ENCODE data around the gene CCSAP.
"Not testable (repeated sequence)": the region's sequence is repeated elsewhere in the genome, so short reads cannot be mapped to it uniquely, and the experiment has no call there.

CCSAP gene, protein sequence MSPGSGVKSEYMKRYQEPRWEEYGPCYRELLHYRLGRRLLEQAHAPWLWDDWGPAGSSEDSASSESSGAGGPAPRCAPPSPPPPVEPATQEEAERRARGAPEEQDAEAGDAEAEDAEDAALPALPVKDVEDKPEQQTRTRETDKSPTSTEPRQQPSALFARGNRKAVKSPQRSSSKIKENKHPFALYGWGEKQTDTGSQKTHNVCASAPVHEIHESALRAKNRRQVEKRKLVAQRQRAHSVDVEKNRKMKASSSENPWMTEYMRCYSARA

DNA sequence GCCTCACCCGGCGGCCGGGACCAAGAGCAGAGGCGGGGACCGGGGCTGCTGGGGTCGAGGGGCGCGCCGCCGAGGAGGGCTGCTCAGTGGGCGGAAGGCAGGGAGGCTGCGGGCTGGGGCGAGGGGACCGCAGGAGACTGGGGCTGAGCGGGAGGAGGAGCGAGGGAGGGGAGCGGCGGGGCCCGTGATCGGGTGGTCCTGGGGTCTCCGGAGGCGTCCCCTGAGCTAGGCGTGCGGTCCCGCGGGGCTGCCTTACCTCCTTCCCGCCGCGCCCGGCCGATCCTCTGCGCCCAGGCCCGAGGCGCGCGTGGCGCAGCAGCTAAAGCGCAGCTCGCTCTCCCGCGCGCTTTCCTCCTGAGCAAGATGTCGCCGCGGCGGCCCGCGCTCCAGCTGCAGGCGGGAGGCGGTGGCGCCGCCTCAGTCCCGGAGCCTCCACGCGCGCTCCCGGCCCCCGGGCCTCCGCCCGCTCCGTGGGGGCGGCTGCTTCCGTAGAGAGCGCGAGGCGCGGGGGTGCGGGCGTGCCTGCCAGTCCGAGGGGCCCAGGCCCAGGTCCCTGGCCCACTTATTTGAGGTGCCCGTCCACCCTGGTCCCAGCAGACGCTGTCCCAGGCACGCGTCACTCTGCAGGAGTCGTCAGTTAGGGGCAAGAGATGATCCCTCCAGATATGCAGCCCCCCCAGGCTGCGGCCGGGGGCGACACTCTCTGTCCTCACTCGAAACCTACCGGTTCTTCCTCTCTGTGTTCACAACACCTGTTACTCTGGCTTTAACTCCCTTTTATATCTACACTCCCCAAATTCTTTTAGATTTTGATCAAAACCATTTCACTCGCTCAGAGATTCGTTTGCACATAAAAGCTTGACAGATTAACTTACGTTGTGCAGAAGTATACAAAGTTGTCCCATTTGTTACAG is at the start of gene CCSAP:
CCSAP (minus strand) TSS at position 392 of the 914 bp plus-strand sequence. CDS start 582 bp downstream, outside the sequence.
- peak; percentile 73 for DNase-seq (ENCODE audit: low spot score)

DNA sequence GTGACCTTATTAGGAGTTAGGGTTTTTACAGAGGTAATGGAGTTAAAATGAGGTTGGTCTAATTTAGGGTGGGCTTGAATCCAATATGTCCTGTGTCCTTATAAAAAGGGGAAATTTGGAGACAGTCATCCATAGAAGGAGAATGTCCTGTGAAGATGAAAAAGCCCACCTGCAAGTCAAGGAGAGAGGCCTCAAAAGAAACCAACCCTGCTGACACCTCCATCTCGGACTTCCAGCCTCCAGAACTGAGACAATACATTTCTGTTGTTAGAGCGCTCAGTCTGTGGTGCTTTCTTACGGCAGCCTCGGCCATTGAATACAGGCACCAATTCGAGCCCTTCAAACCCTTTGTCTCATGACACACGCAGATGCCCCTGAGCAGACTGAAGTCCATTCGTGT is 47.3 kb upstream of the CCSAP start:
- no peak for DNase-seq (ENCODE audit: low spot score)

DNA sequence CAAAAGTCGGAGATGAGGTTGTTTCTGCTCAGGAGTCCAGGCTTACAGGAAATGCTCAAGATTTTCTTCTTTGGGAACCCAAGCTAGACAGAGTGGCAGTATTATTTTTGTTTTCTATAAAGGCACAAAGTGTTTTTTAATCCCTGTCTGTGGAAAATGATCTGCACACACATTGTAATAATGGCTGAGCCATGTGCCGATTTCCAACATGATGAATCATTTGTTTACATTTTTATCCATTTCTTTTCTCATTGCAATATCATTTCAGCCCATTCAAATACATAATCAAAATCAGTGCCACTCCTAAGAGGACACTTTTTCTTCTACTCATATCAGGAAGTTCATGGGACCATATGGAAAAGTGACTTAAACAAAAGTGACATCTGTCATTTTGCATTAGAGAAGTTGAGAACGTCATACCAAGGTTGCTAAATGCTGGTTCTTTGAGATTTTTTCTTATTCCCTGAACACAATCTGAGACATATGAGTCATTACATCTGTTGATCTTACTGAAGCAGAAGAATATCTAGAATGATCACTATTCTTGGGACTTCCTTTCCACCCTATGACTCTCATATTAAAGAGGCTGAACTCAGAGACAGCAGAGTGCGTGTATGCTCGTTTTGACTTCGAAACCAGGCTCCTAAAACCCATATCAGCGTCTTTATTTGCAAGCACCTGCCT is 46.2 kb upstream of the CCSAP start:
- DNase-seq (ENCODE audit: low spot score), result peak; percentile 78

DNA sequence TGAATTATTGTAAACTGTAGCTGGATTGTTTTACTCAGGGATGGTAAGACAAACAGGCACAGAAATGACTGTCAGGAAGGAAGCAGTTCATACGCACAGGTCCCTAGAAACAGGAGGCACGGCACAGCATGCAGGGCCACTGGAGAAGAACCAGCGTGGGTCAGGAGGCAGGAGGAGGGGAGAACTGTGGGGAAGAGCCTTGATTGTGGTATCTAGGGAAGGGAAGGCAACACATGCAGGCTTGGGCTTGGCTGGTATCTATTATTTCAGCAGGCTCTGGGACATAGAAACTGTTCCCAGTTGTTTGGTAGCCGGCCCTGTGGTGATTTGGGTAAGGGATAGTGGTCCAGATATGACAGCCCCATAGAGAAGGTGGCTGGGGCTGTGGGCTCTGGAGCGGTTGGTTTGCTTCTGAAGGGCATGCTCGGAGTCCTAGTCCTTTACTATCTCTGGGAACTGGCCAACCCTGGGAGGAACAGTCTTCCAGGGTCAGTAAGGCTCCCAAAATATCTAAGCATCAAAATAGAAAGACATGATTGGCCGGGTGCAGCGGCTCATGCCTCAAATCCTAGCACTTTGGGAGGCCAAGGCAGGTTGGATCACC is 43.1 kb upstream of the CCSAP start:
- DNase-seq (ENCODE audit: low spot score), result no peak

DNA sequence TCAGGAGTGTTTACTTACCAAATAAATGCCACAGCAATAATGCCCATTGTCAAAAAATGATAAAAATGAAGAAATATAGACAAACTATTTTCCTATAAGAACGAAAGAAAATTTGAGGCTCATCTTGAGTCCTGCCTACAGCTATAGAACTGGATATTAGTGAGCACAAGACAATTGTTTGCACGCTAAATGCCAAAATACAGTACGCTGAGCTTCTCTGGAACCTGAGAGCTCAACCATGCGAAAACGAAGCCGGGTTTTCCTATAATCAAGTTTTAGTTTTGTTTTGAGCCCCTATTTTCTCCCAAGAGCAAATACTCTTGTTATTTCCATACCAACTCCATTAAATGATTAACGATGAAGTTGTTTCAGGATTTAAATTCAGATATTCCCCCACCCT is 42.0 kb upstream of the CCSAP start:
- no peak for DNase-seq (ENCODE audit: low spot score)

DNA sequence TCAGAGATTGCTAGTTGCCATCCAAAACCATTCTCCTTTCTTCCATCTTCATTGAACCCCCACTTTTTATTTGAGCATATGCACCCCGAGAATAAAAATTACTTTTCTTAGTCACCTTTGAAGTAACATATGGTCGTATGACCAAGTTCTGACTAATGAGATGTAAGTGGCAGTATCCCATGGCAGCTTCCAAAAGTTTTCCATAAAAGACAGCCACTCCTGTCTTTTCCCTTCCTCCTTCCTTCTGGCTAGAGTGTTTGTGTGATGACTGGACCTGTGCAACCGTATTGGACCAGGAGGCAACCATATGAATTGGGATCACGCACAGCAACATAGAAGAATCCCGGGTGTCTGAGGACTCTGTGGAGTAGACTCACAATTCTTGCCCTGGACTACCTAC is 41.1 kb upstream of the CCSAP start:
- no peak for DNase-seq (ENCODE audit: low spot score)

DNA sequence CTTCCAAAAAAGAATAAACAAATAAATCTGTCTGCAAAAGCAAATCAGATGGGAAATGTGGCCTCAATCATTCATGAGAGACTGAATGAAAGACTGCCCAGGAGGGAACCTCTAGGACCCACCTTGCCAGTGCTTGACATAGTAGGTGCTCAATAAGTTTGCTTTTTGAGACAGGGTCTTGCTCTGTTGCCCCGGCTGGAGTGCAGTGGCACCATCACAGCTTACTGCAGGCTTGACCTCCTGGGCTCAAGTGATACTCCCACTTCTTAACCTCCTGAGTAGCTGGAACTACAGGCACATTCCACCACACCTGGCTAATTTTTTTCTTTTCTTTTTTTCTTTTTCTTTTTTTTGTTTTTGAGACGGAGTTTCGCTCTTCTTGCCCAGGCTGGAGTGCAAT is 40.3 kb upstream of the CCSAP start:
- no peak for DNase-seq (ENCODE audit: low spot score)

DNA sequence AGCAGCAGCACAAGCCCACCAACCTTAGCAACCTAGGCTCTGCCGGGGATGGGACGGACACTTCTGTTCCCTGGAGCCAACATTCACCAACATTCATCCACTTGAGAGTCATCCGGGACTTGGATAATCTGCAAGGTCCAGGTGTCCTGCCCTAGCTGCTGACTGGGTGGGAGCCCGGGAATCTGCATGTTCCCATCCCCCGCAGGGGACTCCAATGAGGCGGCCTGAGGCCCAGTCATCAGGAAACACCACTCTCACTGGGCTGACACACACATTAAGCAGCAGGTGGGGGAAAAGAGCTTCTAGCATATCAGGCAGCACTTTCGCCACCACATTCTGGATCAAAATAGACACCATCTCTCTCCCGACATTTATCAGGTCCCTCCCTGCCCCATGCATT is 38.4 kb upstream of the CCSAP start:
- no peak for DNase-seq (ENCODE audit: low spot score)

DNA sequence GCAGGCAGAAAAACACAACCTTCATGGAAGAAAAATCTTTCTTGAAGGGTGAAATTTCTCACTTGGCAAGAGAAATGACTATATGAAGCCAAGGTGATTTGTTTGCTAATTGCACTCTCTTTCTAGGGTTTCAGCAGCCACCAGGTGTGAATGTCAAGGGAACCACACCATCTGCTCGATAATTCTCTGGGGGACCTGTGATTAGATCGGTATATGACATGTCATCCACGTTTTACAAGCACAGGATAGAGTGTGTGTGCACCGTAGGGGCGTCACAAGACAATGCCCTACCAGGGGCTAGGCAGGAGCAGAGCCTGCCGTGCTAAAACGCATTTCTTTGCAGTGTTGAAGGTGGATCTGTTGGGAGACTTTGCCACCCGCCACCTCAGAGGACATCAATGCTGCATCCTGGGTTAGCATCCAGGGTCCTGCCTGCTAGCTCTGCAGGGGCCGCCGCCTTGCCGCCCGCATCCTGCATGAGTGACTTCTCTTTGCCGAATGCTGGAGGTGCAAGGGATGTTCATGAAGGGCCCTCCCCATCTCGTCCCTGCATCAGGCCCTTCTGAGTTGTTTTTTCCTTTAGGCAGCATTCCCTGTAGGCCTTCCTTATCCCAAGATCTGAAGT is 37.8 kb upstream of the CCSAP start:
- DNase-seq (ENCODE audit: low spot score), result no peak

DNA sequence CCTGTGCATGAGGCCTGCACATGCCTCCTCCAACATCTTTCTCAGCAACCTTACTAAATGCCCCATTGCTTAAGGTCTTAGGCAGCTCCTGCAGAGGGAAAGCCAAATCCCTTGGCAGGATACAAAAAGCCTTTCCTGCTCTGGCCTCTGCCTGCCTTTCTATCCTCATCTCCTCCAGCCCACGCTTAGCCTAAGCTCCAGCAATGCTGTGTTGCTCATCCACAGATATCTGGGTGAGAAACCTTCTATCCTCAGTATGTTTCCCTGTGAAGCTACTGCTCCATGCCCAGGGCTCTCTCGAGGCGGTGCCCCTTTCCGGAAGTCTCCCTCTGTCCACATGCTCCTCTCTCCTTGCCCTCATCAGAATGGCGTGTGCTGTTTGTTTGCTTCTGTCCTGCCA is 37.0 kb upstream of the CCSAP start:
- no peak for DNase-seq (ENCODE audit: low spot score)

DNA sequence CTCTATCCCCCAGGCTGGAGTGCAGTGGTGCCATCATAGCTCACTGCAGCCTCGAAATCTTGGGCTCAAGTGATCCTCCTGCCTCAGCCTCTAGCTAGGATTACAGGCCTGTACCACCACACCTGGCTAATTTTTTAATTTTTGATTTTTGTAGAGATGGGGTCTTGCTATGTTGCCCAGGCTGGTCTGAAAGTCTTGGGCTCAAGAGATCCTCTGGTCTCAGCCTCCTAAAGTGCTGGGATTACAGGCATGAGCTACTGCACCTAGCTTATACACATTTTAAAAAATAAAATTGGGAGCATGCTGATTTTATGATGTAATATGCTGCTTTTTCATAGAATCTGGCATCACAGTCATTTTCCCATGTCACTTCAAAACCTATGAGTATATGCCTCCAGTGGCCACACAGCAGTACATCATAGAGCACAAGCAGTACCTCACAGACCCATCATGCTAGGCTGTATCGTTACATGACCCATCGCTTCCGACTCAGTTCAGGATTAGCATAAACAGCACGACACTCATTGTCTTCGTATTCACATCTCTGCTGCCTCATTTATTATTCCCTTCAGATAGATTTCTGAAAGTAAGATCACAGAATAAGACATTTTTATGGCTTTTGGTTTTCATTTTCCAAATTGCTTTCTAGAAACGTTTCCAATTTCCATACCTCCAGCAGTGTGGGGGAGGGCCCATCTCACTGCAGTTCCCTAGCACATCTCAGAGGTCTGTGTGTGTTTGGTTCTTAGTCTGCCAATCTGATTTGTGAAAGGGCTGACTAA is 35.9 kb upstream of the CCSAP start:
- DNase-seq (ENCODE audit: low spot score), result no peak

DNA sequence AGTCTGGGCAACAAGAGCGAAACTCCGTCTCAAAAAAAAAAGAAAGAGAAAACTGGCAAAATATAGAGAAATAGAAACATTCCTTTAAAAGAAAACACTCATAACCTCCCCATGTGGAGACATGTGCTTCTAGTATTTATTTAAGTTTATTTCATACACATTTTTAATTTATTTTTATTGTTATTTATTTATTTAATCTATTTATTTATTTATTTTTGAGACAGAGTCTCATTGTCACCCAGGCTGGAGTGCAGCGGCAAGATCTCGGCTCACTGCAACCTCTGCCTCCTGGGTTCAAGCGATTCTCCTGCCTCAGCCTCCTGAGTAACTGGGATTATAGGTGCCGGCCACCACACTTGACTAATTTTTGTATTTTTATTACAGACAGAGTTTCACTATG is 35.2 kb upstream of the CCSAP start:
- DNase-seq (ENCODE audit: low spot score), result not testable (repeated sequence)

DNA sequence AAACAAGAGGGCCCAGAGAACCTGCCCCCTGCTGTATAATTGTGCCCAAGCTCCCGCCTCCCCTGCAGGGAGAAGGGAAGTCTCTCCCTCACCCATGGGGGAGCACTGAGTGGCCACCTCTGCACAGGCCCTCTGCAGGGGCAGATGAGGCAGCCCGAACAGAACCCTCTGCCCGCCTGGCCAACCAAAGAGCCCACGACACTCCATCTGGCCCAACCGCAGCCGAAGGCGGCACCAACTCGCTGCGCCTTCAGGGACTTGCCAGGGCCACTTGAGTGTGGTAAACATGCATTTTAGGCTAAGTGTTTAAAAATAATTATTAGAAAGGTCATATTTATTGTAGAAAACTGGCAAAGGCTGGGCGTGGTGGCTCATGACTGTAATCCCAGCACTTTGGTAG is 34.6 kb upstream of the CCSAP start:
- no peak for DNase-seq (ENCODE audit: low spot score)

DNA sequence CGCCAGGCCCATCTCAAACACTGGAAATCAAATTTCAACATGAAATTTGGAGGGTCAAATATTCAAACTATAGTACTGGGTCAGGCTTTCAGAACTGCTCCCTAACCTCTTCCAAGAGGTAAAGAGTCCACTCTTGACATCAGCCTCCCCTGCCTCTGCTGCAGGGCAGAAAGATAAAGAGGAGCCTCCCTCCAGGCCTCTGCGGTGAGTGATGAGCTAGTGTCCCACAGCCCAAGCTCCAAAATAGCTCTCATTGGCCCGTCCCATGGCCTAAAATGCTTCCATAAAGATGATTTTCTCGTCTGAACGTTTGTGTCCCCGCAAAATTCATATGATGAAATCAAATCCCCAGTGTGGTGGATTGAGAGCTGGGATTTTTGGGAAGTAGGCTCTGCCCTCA is 33.7 kb upstream of the CCSAP start:
- DNase-seq (ENCODE audit: low spot score), result no peak

DNA sequence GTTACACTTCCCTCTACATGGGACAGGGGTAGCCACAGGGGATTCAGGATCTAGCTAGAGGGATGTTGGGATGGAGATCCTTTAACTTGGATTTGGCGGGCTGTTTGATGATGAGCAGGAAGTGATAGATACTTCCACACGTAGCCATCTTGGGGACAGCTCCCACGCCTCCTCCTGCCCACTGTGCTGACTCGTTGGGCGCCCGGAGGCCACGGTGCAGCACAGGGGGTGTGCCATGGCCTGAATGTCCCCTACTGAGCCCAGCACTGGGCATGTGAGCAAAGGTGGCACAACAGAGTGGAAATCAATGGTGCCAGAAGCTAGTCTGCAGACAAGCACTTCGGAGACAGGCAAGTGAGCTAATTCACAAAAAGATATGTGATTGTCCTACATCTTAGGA is 31.6 kb upstream of the CCSAP start:
- DNase-seq (ENCODE audit: low spot score), result no peak

DNA sequence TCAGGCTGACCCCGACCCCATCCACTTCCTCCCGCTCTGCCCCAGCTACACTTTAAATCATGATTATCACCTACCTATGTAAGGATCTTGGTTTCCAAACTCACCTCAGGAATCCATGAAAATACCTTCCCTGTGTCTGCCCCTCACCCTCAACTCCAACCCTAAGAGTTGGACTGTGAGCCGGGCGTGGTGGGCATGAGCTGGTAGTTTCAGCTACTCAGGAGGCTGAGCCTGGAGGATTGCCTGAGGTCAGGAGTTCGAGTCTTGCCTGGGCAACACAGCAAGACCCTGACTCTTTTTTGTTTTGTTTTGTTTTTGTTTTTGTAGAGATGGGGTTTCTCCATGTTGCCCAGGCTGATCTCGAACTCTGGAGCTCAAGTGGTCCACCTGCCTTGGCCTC is 30.5 kb upstream of the CCSAP start:
- no peak for DNase-seq (ENCODE audit: low spot score)

DNA sequence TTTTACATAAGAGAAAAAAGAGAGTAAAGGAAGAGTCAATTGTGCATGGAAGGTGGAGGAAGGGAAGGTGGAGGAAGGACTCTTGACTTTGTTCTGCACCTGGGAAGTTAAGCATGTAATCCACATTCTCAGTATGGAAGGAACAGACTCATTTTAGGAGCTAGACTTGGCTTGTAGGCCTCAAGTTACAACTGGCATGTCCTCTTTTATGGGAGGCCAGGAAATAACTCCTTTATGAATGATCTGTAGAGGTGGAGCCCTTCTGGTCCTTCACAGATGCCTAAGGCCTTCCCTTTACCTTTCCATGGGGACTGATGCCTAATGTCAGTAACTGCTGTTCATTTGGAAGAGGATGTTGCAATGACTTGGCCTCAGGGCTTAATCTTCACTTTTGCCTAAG is 29.4 kb upstream of the CCSAP start:
- DNase-seq (ENCODE audit: low spot score), result no peak

DNA sequence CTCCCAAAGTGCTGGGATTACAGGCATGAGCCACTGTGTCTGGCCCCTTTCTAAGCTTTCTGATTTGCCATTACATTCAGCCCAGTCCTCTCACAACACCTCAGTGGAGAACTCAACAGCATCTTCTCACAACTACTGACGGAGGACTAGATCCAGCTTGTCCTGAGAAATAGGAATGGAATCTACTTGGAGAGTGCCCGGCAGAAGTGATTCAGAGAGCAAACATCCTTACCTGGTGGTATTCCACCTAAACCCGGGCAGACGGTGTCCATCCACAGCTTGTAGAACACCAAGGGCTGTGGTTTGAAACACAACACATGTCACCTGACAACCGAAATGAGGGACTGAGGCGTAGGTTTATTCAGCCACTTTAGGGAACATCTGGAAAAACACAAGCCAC is 28.8 kb upstream of the CCSAP start:
- no peak for DNase-seq (ENCODE audit: low spot score)

DNA sequence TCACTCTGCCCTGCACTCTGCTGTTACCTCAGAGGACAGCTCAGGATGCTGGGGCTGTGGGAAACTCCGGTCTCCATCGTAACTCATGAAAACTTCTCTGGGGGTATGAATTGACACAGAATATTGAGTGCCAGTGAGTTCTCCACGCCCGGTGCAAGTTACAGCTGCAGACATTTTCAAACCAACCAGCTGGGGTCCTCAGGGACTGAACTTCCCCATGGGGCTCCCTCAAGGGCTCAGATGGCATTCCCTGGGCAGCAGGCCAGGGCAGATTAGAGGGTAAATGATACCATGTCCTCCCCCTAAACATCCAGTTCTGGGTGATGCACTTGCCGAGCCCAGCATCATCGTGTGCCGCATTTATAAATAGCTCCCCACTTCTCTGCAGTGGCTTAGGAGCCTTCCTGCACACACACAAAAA is 27.8 kb upstream of the CCSAP start:
- DNase-seq (ENCODE audit: low spot score), result no peak

DNA sequence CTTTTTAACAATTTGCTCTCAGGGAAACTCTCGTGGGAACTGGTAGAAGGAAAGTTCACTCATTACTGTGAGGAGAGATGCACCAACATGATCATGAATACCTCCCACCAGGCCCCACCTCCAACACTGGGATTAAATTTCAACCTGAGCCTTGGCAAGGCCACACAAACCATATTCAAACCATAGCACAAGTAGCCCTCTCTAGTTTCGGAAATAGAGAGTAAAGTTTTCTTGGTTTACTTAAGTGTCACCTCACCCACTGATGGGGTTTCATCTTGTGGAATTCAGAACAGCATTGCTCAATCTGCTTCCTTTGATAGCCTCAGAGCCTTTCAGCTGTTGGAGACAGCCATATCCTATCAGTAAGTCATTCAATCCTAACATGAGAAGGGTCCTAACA is 25.5 kb upstream of the CCSAP start:
- no peak for DNase-seq (ENCODE audit: low spot score)

DNA sequence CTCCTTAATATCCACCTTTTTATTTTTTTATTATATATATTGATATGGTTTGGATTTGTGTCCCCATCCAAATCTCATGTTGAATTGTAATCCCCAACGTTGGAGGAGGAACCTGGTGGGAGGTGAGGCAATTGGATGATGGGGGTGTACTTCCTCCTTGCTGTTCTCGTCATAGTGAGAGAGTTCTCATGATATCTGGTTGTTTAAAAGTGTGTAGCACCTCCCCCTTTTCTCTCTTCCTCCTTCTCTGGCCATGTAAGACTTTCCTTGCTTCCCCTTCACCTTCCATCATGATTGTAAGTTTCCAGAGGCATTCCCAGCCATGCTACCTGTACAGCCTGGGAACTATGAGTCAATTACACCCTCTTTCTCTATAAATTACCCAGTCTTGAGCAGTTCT is 22.7 kb upstream of the CCSAP start:
- no peak for DNase-seq (ENCODE audit: low spot score)

All from AG08396 (cell line).